GM19351 (cell line): ENCODE data around the gene SYVN1.
"Not testable (repeated sequence)": the region's sequence is repeated elsewhere in the genome, so short reads cannot be mapped to it uniquely, and the experiment has no call there.

Source experiments
- ATAC-seq: cut with Tn5 transposase; IDR thresholded peaks from one replicate; pipeline ENCODE4 v1.9.1; 2021; ENCODE audit warnings: mild to moderate bottlenecking, moderate library complexity; ENCODE audit not compliant: unreplicated experiment

SYVN1 gene

DNA sequence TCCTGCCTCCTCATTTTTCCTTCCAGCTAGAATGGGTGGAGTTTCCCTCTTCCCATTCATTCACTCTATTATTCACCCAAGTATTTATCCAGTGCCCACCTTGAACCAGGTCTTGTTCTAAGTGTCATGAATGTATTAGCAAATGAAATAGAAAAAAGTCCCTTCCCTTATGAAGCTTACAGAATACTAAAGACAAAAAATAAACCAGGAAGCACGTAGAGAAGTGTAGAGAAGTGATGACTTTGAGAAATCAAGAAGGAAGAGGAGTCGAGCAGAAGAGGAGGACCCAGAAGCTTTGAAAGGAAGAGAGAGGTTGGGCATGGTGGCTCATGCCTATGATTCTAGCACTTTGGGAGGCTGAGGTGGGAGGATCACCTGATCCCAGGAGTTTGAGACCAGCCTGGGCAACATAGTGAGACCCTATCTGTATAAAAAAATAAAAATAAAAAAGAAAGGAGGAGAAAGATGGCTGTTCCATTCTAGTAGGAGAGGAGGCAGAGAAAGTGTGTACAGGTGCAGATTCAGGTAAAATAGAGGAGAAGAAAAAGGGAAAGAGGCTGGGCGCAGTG is 17.1 kb upstream of the SYVN1 start:
- ATAC-seq, result no peak

DNA sequence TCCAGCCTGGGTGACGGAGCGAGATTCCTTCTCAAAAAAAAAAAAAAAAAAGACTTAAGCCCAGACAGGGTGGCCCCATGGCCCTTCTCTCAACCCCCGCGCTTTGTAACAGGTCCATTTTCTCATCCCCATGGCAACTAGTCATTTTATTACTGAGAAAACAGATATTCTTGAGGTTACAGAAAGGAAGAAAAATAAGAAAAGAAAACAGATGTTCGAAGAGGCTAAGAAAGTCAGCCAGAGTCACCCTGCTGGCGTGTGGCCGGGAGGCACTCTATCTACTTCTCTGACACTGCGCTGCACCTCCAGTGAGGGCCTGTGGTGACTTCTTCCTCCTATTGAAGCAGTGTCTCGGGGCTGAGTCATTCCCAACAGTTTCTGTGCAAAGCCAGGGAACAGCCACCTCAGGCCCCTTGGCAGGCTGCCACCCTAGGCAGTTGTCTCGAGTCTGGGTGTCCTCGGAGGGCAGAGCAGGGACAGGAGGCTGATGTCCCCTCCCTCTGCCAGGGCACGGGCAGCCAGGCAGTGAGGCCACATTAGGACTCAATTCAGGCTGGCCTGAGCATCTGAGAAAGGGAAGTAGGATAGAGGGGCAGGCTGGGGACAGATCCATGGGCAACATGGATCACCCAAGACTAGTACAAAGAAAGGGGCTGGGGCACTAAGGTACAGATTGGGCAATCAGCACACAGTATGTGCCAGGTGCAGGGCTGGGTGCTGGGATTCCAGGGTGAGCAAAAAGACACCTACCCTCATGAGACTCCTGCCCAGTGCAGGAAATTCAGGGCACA is 16.4 kb upstream of the SYVN1 start:
- ATAC-seq, result no peak

DNA sequence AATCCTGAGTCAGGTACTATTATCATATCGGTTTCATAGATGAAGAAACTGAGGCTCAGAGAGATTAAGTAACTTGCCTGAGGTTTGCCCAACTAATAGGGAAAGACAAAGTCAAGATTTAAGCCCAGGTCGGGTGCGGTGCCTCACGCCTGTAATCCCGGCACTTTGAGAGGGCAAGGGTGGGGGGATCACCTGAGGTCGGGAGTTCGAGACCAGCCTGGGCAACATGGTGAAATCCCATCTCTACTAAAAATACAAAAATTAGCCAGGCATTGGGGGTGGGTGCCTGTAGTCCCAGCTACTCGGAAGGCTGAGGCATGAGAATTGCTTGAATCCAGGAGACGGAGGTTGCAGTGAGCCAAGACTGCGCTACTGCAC is 15.8 kb upstream of the SYVN1 start:
- ATAC-seq, result not testable (repeated sequence)

DNA sequence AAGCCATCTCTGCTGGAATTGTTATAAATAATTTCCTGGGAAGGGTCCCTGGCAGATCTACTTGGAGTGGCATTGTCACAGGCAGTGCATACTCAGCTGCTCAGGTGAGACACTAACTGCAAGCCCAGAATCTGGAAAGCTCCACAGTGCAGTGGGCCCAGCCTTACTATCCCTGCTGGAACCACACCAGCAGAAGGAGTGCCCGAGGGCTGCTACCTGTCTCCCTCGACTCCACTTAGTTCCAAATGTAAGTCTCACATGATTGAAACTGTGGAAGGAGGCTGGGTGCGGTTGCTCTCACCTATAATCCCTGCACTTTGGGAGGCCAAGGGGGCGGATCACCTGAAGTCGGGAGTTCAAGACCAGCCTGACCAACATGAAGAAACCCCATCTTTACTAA is 14.3 kb upstream of the SYVN1 start:
- no peak for ATAC-seq

DNA sequence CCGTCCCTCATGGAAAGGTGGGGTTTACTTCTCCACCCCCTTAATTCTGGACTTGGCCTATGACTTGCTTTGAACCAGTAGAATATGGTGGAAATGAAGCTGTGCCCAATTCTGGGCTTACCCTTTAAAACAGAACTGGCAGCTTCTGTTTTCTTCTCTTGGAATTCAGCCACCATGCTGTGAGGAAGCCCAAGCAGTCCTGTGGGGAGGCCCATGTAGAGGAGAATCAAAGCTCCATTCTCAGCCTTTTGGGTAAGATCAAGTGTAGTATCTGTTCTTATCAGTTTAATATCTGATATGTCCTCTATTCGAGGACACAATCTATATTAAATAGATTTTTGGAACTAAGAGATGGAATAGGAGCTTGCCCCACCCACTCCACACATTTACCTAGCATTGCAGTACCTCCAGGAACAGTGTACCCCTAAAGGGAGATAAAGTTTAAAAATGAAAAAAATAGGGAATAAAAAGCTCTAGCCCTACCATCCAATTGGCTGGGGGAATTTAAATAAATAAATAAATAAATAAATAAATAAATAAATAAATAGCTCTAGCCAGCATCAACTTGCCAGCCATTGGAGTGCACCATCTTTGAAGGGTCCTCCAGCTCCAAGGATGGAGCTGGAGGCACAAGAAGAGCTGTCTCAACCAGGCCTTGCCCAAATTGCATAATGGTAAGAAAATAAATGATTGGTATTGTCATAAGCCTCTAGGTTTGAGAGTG is 13.2 kb upstream of the SYVN1 start:
- ATAC-seq, result no peak

DNA sequence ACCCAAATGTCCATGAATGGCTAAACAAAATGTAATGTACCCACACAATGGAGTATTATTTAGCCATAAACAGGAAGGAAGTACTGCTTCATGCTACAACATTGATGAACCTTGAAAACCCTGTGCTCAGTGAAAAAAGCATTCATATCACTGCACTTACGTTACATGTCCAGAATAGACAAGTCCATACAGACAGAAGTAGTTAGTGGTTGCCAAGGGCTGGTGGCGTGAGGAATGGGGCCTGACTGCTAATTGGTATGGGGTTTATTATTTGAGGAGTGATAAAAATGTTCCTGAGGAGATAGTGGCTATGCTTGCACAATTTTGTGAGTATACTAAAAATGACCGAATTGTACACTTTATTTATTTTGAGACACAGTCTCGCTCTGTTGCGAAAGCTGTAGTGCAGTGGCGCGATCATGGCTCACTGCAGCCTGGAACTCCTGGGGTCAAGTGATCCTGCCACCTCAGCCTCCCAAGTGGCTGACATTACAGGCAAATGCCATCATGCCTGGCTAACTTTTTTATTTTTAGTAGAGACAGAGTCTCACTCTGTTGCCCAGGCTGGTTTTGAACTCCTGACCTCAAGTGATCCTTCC is 7.7 kb upstream of the SYVN1 start:
- no peak for ATAC-seq

DNA sequence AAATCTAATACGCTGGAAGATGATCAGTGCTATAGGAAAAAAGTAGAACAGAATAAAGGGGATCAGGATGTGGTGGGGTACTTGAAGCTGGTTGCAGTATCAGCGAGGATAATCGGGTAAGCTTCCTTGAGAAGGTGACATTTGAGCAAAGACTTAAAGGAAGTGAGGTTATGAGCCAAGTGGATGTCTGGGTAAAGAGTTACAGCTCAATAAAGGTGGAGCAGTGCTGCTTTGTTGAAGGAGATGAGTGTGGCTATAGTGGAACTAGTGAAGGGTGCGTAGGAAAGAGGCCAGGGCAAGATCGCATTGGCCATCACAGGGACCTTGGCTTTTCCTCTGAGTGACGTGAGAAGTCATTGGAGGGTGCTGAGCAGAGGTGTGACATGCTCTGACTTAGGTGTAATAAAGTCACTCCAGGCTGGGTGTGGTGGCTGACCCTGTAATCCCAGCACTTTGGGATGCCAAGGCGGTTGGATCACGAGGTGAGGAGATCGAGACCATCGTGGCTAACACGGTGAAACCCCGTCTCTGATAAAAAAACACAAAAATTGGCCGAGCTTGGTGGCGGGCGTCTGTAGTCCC is 2.3 kb upstream of the SYVN1 start:
- ATAC-seq, result no peak

DNA sequence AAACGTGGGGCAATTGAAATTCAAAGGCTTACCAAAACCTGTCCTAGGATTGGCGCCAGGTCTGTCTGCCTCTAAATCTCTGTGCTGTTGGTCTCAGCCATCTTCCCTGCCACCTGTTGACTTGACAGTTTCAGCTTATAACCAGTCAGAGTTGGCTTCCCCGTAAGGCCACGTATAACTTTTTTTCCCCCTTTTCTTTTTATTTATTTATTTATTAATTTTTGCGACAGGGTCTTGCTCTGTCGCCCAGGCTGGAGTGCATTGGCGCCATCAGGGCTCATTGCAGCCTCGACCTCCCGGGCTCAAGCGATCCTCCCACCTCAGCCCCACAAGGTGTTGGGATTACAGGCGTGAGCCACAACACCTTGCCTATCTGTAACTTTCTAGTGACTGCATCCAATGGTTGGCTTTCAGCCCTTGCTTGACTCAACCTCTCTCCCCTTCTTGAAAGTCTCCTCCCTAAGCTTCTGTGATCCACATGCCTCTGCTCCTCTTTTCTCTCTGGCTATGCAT is 1.4 kb upstream of the SYVN1 start:
- ATAC-seq, result no peak

DNA sequence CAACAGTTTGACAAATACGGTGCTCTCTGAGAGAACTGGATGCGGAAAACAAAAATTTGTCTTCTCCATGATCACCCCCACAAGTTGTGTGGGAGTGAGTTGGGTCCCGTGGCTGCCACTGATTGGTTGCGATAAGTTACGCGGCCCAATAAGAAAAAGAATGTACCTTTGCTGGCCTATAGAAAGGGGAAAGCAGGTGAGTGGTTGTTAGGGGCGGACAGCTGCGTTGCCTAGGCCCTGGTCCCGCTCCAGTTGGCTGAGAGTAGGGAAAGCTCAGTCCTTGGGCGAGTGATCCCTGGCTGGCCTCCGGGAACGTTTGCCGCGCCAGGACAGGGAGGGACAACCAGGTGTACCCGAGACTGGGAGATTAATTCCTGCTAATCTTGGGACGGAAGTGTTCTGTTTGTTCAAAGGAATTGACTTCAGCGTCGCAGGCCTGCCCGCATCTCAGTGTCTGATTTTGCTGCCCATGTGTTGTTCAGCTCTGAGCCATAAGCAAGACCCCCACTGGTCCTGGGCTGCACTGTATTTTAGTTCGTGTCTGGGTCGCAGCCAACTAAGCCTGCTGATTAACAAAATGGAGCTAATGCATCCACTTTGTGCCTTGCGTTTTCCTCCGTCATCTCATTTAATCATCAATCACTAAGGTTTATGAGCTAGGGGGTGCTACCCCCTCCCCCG is 773 bp upstream of the SYVN1 start:
- peak; percentile 72 for ATAC-seq

DNA sequence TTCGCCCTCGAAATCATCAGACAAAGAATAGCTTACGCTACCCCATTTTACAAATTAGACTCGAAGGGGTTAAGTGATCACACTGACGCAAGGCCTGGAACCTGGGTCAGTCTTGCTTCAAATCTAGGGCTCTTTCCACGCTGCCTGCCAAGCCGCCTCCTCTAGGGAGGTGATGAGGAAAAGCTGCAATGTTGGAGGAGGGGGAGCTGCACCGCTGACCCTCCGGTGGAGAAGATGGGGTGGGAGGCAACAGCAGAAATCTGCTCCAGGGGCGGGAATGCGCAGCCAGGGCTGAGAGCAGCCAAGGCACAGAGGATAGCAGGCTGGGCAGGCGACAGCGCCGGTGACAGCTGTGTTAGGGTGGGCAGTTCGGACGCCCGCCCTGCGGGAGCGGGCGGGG is 595 bp downstream of the SYVN1 start:
- no peak for ATAC-seq

DNA sequence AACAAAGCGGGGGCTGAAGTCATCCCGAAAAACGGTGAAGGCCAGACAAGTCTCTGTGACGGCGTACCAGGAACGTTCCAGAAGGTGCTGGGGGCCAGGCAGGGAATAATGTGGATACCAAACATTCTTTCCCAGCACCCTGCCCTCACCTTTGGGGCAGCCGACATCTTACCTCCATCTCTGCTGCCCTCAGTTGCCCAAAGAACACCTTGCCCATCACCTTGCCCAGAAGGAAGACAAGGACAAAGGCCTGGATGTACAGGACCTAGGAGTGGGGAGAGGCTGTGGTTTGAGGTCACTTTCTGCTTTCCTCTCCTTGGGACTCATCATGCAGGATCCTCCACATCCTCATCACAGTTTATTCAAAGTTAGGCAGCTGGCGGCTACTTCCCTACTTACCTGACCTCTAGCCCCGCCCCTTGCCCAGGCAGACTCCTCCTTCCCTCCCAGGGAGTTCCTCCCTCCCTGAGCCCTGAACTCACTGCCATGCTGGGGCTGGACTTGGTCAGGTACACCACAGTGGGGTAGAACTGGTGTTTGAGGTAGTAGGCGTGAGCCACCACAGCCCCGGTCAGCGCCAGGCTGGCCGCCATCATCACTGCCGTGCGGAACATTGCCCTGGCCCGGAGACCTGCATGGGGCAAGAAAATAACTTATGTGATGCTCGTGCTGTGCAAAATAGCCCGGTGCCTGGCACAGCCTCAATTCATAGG is 1.2 kb downstream of the SYVN1 start:
- no peak for ATAC-seq

DNA sequence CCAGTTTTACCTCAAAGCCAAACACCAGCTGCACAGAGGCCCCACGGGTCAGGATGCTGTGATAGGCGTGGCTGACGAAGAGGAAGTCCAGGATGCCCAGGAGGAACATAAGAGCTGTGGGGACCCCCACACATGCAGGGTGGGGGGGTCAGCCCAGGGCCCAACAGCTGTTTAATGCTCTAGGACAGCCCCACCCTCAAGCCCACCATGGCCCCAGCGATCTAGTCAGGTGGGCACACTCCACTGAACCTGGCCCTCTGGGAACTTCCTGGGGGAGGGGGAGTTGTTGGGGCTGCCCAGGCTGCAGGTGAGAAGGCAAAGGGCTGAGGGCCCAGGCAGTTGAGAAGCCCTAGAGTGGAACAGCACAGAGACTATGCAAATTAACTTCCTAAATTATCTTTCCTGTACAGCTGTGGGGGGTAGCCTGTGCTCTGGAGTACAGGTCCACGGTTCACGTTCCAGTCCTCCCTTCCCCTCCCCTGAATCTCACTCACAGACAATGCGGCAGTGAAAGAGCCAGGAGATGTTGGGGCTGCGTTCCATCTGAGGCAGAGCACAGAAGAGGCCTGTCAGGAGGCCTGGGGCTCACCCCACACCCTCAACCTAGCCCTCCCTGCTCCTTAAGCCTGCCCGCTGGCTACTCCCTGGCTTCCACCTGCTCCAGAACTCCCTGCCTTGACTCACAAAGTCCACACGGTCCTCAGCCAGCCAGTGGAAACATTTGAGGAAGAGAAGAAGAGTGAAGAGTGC is 1.9 kb downstream of the SYVN1 start:
- peak; percentile 30 for ATAC-seq

DNA sequence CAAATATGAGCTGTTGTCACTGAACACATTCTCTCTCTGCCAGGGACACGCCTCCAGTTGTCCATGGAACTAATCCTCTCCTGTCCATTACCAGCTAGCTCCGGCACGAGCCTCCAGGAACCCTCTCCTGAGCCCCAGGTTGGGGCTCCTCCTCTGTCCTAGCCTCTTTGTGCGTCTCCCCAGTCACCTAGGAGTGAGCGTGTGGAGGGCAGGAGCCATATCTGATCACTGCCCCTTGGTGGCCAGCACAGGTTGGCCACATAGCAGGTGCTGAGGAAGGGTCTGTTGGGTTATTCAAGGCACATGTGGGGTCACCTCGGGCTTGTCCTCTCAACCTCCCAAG is 2.5 kb downstream of the SYVN1 start:
- no peak for ATAC-seq

DNA sequence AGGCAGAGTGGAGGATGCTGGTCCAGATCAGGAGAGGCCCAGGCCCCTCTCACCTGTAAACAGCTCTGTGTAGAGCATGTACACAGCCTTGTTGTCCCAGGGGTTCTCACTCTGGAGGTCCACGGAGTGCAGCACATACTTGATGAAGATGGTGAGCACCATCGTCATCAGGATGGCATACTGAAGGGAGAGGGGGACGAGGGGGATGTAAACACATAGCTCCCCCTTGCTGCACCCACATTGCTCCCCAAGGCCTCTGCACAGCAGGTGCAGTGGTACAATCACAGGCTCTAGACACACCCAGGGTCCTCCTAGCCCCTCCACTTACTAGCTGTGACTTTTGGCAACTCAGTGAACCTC is 2.9 kb downstream of the SYVN1 start:
- no peak for ATAC-seq

DNA sequence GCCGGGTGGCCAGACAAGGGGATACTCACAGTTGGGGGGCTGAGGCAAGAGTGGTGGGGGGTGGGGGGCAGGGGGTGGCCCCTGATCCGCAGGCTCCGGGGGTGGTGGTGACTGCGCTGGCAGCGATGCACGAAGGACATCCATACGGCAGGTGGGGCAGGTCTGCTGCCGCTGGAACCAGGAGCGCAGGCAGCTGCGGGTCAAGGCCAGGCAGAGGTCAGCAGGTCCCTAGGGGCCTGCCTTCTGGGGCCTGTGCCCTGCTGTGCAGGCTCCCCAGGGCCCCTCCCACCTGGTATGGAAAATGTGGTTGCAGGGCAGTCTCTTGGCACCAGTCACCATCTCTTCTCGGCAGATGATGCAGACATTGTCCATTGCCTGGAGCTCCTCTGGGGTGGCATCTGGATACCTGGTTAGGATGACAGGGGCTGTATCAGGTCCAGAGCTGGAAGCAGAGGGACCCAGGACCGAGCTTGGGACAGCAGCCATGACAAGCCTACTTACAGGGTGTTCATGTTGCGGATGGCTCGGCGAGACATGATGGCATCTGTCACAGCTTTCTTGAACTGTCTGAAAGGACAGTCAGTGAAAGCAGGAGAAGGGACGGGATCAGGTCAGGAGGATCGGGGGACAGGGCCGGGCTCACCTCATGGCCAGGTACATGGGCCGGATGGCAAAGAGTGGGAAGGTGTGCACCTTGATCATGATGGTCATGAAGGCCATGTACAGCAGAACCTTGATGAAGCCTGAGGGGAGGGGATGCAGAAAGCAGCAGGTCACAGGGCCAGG is 3.5 kb downstream of the SYVN1 start:
- no peak for ATAC-seq

DNA sequence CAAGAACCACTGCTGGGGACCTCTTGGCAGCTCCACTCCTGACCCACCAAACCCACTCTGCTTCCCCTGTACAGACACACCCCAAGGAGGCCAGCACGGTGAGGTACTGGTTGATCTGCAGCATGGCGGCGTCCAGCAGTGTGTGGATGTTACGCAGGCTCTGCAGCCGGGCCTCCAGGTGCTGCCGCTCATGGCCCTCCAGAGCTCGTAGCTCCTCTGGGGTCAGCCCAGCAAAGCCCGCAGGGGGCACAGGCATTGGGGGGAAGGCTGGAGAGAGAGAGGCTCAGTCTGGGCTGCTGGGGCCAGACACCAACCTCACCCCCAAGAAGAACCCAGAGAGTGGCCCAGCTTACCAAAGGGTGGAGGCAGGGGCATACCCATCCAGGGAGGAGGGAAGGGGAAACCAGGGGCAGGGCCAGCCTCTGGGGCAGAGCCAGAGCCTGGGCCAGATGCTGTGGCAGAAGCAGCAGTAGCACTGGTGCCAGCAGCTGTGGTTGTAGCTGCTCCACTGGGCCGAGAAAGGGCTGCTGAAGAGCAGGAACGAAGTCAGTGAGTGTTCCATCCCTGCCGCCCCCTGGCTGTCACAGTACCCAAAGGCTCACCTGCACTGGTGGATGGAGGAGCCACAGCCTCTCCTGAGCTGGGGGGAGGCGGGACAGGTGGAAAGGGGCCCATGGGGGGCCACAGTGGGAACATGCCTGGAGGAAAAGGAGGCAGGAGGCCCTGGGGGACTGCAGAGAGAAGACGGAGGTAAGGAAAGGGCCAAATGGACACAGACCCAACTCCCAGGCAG is 4.5 kb downstream of the SYVN1 start:
- ATAC-seq, result no peak

DNA sequence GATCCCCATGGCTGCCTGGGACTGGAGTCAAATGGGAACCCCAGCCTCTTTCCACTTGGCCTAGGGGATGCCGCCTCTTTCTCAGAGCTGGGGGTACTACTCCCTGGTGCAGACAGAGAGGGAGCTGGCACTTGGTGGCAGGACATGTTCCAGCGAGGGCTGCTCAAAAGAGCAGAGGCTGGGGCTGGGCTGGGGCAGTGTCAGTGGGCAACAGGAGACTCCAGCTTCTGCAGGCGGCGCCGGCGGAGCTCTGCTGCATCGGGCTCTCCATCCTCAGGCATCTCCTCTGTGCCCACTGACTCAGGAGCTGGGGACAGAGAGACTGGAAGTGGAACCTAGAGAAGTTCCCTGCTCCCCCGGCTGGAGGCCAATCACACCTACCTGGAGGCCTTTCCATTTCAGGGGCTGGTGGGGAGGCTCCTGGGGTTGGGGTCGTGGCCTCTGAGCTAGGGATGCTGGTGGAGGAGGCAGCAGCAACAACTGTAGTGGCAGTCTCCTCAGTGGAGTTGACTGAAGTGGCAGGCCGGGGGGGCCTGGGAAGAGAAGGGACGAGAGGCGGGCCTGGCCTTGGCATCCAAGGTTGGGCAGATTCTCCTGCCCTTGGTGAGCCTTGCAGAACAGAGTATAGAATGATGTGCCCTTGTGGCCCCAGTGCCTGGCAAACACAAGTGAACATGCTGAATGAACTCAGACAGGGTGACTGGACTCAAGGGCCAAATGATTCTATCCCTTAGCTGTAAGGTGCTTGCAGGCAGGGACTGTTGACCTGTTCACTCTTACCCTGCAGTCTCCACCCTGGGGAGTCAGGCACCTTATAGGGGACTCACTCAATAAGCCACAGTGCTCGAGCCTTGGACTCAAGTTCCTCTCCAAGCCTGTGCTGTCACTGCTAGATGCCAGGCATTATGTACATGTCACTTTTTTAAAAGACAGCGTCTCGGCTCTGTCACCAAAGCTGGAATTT is 5.9 kb downstream of the SYVN1 start:
- no peak for ATAC-seq
